H1 (cell line): ENCODE measurements around the gene NEK4. TPM values are rescaled to one million over a fixed set of nuclear protein-coding genes. Genes with fewer than 3 reads are reported as not detected.

Experiments used
- CTCF ChIA-PET: fragments of 300-600 bp; sonication (Branson Sonifier 250); formaldehyde crosslinking; loops from one replicate; lab custom pipeline; 2021; ENCODE audit not compliant: partially characterized antibody; lab: Charles Lee
- POLR2A ChIA-PET: fragments of 300-600 bp; sonication (Branson Sonifier 250); formaldehyde crosslinking; loops from one replicate; lab custom pipeline; 2021; ENCODE audit warnings: inconsistent platforms; ENCODE audit not compliant: partially characterized antibody; lab: Charles Lee
- DNase-seq, 2 experiments: peaks; one replicate each; pipeline versions ENCODE4 v3.0.0 to v3.0.0-alpha.2; 2010 to 2022; ENCODE audit warnings: low spot score in 2 of 2, low read depth in 1 of 2, mixed read lengths in 1 of 2
- FAIRE-seq: peaks from 2 replicates; lab custom pipeline; 2011; peaks lifted over from hg19 to GRCh38; lab: Jason Lieb, UNC
- H2AFZ ChIP-seq: 2 replicates; pipeline ENCODE4 v1.8.1; 2012; ENCODE audit warnings: low read length, inconsistent platforms
- H2AK5ac ChIP-seq: 2 replicates; pipeline ENCODE4 v1.6.1; 2013; ENCODE audit warnings: low read depth, low read length
- H2BK120ac ChIP-seq: replicated peaks from 2 replicates; pipeline ENCODE3; 2013; ENCODE audit warnings: low read depth, low read length, inconsistent platforms
- H2BK12ac ChIP-seq: 2 replicates; pipeline ENCODE4 v1.6.1; 2013; ENCODE audit warnings: low read depth, low read length
- H2BK15ac ChIP-seq: 2 replicates; pipeline ENCODE4 v1.6.1; 2013; ENCODE audit warnings: low read length
- H2BK20ac ChIP-seq: 2 replicates; pipeline ENCODE4 v1.6.1; 2013; ENCODE audit warnings: low read length
- H2BK5ac ChIP-seq: 2 replicates; pipeline ENCODE4 v1.6.1; 2013; ENCODE audit warnings: low read depth, low read length
- H3K14ac ChIP-seq: 2 replicates; pipeline ENCODE4 v1.6.1; 2013; ENCODE audit warnings: inconsistent platforms; ENCODE audit not compliant: insufficient read length
- H3K18ac ChIP-seq: 2 replicates; pipeline ENCODE4 v1.6.1; 2013; ENCODE audit warnings: low read length; ENCODE audit errors: extremely low read depth
- H3K23ac ChIP-seq: 2 replicates; pipeline ENCODE4 v1.6.1; 2013; ENCODE audit warnings: inconsistent platforms; ENCODE audit not compliant: insufficient read length
- H3K23me2 ChIP-seq: 2 replicates; pipeline ENCODE4 v1.6.1; 2013; ENCODE audit warnings: low read depth, low read length
- H3K27ac ChIP-seq: 2 replicates; pipeline ENCODE4 v1.6.1; 2011; ENCODE audit warnings: low read depth, low read length, inconsistent platforms
- H3K27me3 ChIP-seq, 4 experiments: replicated peaks in 1 of 4; 1 replicate in 1 of 4; 2 replicates in 3 of 4; pipeline versions ENCODE4 v1.6.1 to v1.8.1; 2011 to 2013; ENCODE audit warnings: low read length in 3 of 4, mild to moderate bottlenecking in 3 of 4, inconsistent platforms in 2 of 4, mixed read lengths in 2 of 4, moderate library complexity in 1 of 4; ENCODE audit not compliant: control insufficient read depth in 3 of 4, insufficient read depth in 3 of 4; ENCODE audit errors: extremely low read depth in 1 of 4
- H3K36me3 ChIP-seq, 4 experiments: 2 replicates each; pipeline versions ENCODE4 v1.6.1 to v1.8.1; 2011 to 2013; ENCODE audit warnings: mild to moderate bottlenecking in 4 of 4, low read length in 3 of 4, moderate library complexity in 2 of 4, control low read depth in 1 of 4, inconsistent platforms in 1 of 4; ENCODE audit not compliant: insufficient read depth in 4 of 4, control insufficient read depth in 2 of 4
- H3K4ac ChIP-seq: replicated peaks from 2 replicates; pipeline ENCODE3; 2013; ENCODE audit warnings: low read length, low read depth, mixed read lengths, inconsistent platforms; ENCODE audit not compliant: insufficient read length
- H3K4me1 ChIP-seq, 4 experiments: replicated peaks in 1 of 4; 1 replicate in 1 of 4; 2 replicates in 3 of 4; pipeline versions ENCODE4 v1.6.1 to v1.8.1; 2011 to 2013; ENCODE audit warnings: low read length in 3 of 4, inconsistent platforms in 2 of 4, mixed read lengths in 1 of 4; ENCODE audit not compliant: insufficient read depth in 4 of 4, control insufficient read depth in 3 of 4
- H3K4me2 ChIP-seq, 2 experiments: 2 replicates each; pipeline versions ENCODE4 v1.6.1 to v1.8.1; 2011 to 2013; ENCODE audit warnings: low read depth in 2 of 2, low read length in 2 of 2, control low read depth in 1 of 2, inconsistent platforms in 1 of 2, mild to moderate bottlenecking in 1 of 2; ENCODE audit not compliant: insufficient read depth in 1 of 2
- H3K4me3 ChIP-seq, 4 experiments: fragments of 200-600, 300-600 bp in 1 of 4; sonication (generic), shearing (Covaris generic), sonication (Bioruptor Twin) in 1 of 4; 2 replicates each; pipeline versions ENCODE4 v1.5.1 to v1.8.1; 2011 to 2016; ENCODE audit warnings: low read length in 4 of 4, low read depth in 3 of 4, control low read depth in 2 of 4, inconsistent platforms in 2 of 4, mild to moderate bottlenecking in 2 of 4, mixed read lengths in 1 of 4, moderate library complexity in 1 of 4; ENCODE audit not compliant: insufficient read depth in 2 of 4; ENCODE audit errors: extremely low read depth in 1 of 4
- H3K56ac ChIP-seq: replicated peaks from 2 replicates; pipeline ENCODE3; 2013; ENCODE audit warnings: low read depth, mild to moderate bottlenecking, mixed read lengths, low read length, inconsistent platforms; ENCODE audit not compliant: insufficient read length
- H3K79me1 ChIP-seq: 2 replicates; pipeline ENCODE4 v1.6.1; 2013; ENCODE audit warnings: low read depth, low read length, control low read depth
- H3K79me2 ChIP-seq, 2 experiments: 2 replicates each; pipeline versions ENCODE4 v1.6.1 to v1.8.1; 2012 to 2013; ENCODE audit warnings: low read length in 2 of 2, mild to moderate bottlenecking in 2 of 2, inconsistent platforms in 1 of 2; ENCODE audit not compliant: insufficient read depth in 2 of 2, control insufficient read depth in 1 of 2
- H3K9ac ChIP-seq, 4 experiments: replicated peaks in 1 of 4; 1 replicate in 1 of 4; 2 replicates in 3 of 4; pipeline versions ENCODE4 v1.6.1 to v1.8.1; 2011 to 2013; ENCODE audit warnings: low read depth in 3 of 4, low read length in 3 of 4, control low read depth in 2 of 4, mild to moderate bottlenecking in 2 of 4, moderate library complexity in 2 of 4, inconsistent platforms in 1 of 4; ENCODE audit errors: extremely low read depth in 1 of 4
- H3K9me3 ChIP-seq, 2 experiments: 2 replicates each; pipeline versions ENCODE4 v1.6.1 to v1.8.1; 2012 to 2013; ENCODE audit warnings: mild to moderate bottlenecking in 2 of 2, moderate library complexity in 2 of 2, control low read depth in 1 of 2, inconsistent platforms in 1 of 2, low read depth in 1 of 2, low read length in 1 of 2, mixed read lengths in 1 of 2; ENCODE audit not compliant: insufficient read depth in 2 of 2
- H4K20me1 ChIP-seq, 2 experiments: replicated peaks in 1 of 2; 2 replicates each; pipeline versions ENCODE3 to v1.8.1; 2011 to 2013; ENCODE audit warnings: inconsistent platforms in 2 of 2, low read length in 2 of 2, mild to moderate bottlenecking in 1 of 2; ENCODE audit not compliant: insufficient read depth in 2 of 2, control insufficient read depth in 1 of 2
- H4K5ac ChIP-seq: 2 replicates; pipeline ENCODE4 v1.6.1; 2013; ENCODE audit warnings: low read length, low read depth, mixed read lengths, inconsistent platforms; ENCODE audit not compliant: insufficient read length
- H4K8ac ChIP-seq: 2 replicates; pipeline ENCODE4 v1.8.0; 2013; ENCODE audit warnings: mild to moderate bottlenecking, moderate library complexity, low read length, inconsistent platforms; ENCODE audit not compliant: insufficient read depth; ENCODE audit errors: extremely low read depth
- H4K91ac ChIP-seq: replicated peaks from 2 replicates; pipeline ENCODE3; 2013; ENCODE audit warnings: low read length, mixed read lengths, inconsistent platforms; ENCODE audit not compliant: insufficient read length
- ASH2L ChIP-seq: fragments of 200-600, 300-600 bp; sonication (generic); IDR thresholded peaks from one replicate; pipeline ENCODE4 v1.7.1; 2017; ENCODE audit warnings: low read length
- CTCF ChIP-seq, 3 experiments: IDR thresholded peaks; 1 replicate in 2 of 3; 2 replicates in 1 of 3; pipeline versions ENCODE4 v1.5.1 to v1.6.1; 2011; ENCODE audit warnings: low read length in 3 of 3, mild to moderate bottlenecking in 3 of 3, inconsistent platforms in 2 of 3, low read depth in 1 of 3, moderate library complexity in 1 of 3; ENCODE audit not compliant: insufficient read depth in 1 of 3; ENCODE audit errors: control extremely low read depth in 1 of 3
- MAFK ChIP-seq: IDR thresholded peaks from 2 replicates; pipeline ENCODE4 v1.6.1; 2012; ENCODE audit warnings: low read depth, mild to moderate bottlenecking, improper control_type of control experiment, low read length
- MAX ChIP-seq: IDR thresholded peaks from 2 replicates; pipeline ENCODE4 v1.6.1; 2012; ENCODE audit warnings: inconsistent platforms
- SIX5 ChIP-seq: IDR thresholded peaks from 2 replicates; pipeline ENCODE4 v1.6.1; 2011; ENCODE audit warnings: mild to moderate bottlenecking, low read depth, low read length
- SP1 ChIP-seq: IDR thresholded peaks from 2 replicates; pipeline ENCODE4 v1.6.1; 2011; ENCODE audit warnings: low read depth, low read length
- WGBS, 2 experiments: shearing (Covaris generic) in 1 of 2; methylation state at CpG; one replicate each; pipeline versions ENCODE4 v1.1.6 to v1.1.7; 2013 to 2015; ENCODE audit warnings: low lambda C conversion rate in 2 of 2, mixed read lengths in 2 of 2, inconsistent platforms in 1 of 2, low coverage in 1 of 2, missing lambda C conversion rate in 1 of 2; ENCODE audit not compliant: insufficient replicate concordance in 2 of 2, insufficient coverage in 1 of 2, insufficient read length in 1 of 2; ENCODE audit errors: extremely low coverage in 1 of 2, missing lambda C conversion rate in 1 of 2; 5-methylcytosine and 5-hydroxymethylcytosine counted together
- polyA plus RNA-seq, 7 experiments: library from polyadenylated mRNA; depleted of rRNA in 3 of 7; stranded (reverse) in 5 of 7; unstranded in 2 of 7; fragments of >200 nt in 5 of 7; fragments of 200-250 nt in 2 of 7; gene quantifications; 1 replicate in 5 of 7; 2 replicates in 1 of 7; 4 replicates in 1 of 7; pipeline versions ENCODE4 v1.2.1 to v1.2.3, GENCODE V29; 2011 to 2013; ENCODE audit warnings: missing spikeins in 2 of 7, mixed read lengths in 2 of 7
- total RNA-seq: library from RNA; stranded (reverse); fragmentation: NEBNext Ultra II Directional; extraction: Animal tissue kit (Norgen Biotek cat#: 25700); gene quantifications from 2 replicates; pipeline ENCODE4 v1.2.1, GENCODE V29; 2021
- TF ChIP-seq, protein P1 (sequence below): IDR thresholded peaks from 2 replicates; pipeline ENCODE4 v1.6.1; 2012; ENCODE audit warnings: inconsistent platforms

Gene NEK4
- total and polyA plus RNA-seq, 2 of the 8 experiments (the other 6 are each of a cell fraction or from before 2014, with no cell fraction given) = 7.5 to 40.0 TPM

DNA sequence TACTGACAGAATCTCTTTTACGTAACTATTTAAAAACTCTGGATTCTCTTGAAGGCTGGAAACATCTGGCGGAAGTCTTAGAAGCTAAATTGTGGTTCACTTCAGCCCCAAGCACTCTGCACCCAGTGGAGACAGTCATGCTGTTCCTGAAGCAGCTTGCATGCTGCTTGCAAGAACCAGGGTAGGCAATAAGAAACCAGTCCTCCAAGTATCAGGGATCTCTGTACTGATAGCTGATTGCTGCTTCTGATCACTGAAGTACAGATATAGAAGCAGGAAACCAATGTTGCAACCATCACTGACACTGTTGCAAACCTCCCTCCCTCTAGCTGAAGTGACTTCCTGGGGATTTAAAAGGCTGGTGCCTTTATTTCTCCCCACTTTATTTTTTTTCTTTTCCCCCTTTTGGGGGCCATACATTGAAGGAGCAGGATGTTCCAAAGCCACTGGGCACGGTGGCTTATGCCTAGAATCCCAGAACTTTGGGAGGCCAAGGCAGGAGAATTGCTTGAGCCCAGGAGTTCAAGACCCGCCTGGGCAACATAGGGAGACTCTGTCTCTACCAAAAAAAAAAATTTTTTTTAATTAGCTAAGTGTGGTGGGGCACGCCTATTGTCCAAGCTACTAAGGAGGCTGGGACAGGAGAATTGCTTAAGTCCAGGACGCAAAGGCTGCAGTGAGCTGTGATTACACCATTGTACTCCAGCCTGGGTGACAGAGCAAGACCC, 49.6 kb downstream of the NEK4 start:
- H3K56ac ChIP-seq = no peak overlapping the region
- H4K91ac ChIP-seq = no peak overlapping the region
- TF ChIP-seq CTCF (IDR thresholded peaks at IDR 0.05; ENCODE audit: control extremely low read depth in 1 of 3, insufficient read depth in 1 of 3, low read depth in 1 of 3, low read length in 3 of 3) (no peak), MAX (no peak), SP1 (no peak), MAFK (no peak), ASH2L (no peak), SIX5 (no peak)
- TF ChIP-seq, protein P1, sequence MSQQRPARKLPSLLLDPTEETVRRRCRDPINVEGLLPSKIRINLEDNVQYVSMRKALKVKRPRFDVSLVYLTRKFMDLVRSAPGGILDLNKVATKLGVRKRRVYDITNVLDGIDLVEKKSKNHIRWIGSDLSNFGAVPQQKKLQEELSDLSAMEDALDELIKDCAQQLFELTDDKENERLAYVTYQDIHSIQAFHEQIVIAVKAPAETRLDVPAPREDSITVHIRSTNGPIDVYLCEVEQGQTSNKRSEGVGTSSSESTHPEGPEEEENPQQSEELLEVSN = no peak

More for the DNA sequence above, 49.6 kb downstream of the NEK4 start:
- Histone ChIP-seq H4K20me1 (no peaks in the 10 kb centered on the region), H2BK5ac (no peak overlapping the region), H3K9ac (no peak overlapping the region), H3K23ac (no peak overlapping the region), H3K4me1 (no peaks in the 10 kb centered on the region), H2BK20ac (no peak overlapping the region), H2BK12ac (no peak overlapping the region), H3K14ac (no peak overlapping the region), H4K5ac (no peak overlapping the region), H3K4me2 (no peak overlapping the region), H3K36me3 (no peaks in the 10 kb centered on the region; a peak in 1 of 8 replicates), H3K23me2 (no peaks in the 10 kb centered on the region), H3K27ac (no peak overlapping the region), H3K18ac (no peak overlapping the region), H2BK120ac (no peak overlapping the region), H3K79me1 (no peaks in the 10 kb centered on the region), H2BK15ac (no peak overlapping the region), H3K4ac (no peak overlapping the region), H3K27me3 (no peaks in the 10 kb centered on the region), H3K4me3 (no peak overlapping the region), H4K8ac (no peak overlapping the region), H3K79me2 (no peaks in the 10 kb centered on the region), H2AFZ (no peak overlapping the region), H3K9me3 (no peaks in the 10 kb centered on the region), H2AK5ac (no peak overlapping the region)
- FAIRE-seq = no peak
- WGBS, 2 experiments = 96% methylated on average over 6 of the region's 6 CpGs; no CpG with 5 or more reads in 1 of the 2 experiments
- DNase-seq = no peak
- POLR2A ChIA-PET = interaction anchor here (0.8 to 8.9 kb wide), 4 partner anchors 11 to 159 kb away, joined by 3 to 106 read pairs (median 4); partner anchors contain the start of genes GNL3 and PBRM1
- CTCF ChIA-PET = no interaction called here
